NCI-H2227 (cell line): Measurements from ENCODE around the gene JMJD4.
"Not testable (repeated sequence)": the region's sequence is repeated elsewhere in the genome, so short reads cannot be mapped to it uniquely, and the experiment has no call there.

ENCODE experiments used
- DNase-seq: peaks from one replicate; lab custom pipeline; 2025; ENCODE audit not compliant: unreplicated experiment; lab: John Stamatoyannopoulos, UW

JMJD4 gene

DNA sequence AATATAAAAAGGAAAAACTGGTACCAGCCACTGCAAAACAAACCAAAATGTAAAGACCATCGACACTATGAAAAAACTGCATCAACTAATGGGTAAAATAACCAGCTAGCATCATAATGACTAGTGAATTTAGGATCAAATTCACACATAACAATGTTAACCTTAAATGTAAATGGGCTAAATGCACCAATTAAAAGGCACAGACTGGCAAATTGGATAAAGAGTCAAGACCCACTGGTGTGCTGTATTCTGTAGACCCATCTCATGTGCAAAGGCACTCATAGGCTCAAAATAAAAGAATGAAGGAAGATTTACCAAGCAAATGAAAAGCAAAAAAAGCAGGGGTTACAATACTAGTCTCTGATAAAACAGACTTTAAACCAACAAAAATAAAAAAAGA lies 33.5 kb downstream of the JMJD4 start:
- DNase-seq = not testable (repeated sequence)

DNA sequence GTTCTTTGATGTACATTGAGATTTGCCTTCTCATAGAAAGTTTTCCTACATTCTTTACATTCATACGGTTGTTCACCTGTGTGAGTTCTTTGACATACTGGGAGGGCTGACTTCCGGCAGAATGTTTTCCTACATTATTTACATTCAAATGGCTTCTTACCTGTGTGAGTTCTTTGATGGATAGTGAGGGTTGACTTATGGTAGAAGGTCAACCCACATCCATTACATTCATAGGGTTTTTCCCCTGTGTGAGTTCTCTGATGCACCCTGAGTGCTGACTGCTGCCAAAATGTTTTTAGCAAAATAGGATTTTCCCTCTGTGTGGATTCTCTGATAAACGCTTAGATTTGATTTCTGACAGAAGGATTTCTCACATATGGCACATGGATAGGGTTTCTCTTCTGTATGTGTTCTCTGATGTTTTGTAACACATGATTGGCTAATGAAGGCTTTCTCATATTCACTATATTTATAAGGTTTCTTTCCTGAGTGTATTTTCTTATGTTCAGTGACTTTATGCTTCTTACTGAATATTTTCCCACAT lies 37.7 kb downstream of the JMJD4 start:
- no peak for DNase-seq

DNA sequence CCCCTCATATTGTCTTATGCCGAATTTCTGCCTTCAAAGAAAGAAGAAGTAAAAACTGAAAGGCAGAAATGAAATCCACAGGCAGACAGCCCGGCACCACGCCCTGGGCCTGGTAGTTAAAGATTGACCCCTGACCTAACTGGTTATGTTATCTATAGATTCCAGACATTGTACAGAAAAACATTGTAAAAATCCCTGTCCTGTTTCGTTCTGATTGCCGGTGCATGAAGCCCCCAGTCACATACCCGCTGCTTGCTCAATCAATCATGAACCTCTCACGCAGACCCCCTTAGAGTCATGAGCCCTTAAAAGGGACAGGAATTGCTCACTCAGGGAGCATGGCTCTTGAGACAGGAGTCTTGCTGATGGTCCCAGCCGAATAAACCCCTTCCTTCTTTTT lies 49.3 kb downstream of the JMJD4 start:
- no peak for DNase-seq
